OCI-LY3 (cell line): ENCODE data around the gene DESI2.

Experiments used
- CTCF ChIP-seq: fragments of 200-600, 300-600 bp; sonication (generic); IDR thresholded peaks from 2 replicates; pipeline ENCODE4 v1.5.1; 2014; ENCODE audit warnings: antibody characterized with exemption, low read length, low read depth
- EZH2phosphoT487 ChIP-seq: fragments of 200-600 bp; shearing (Covaris generic); IDR thresholded peaks from 2 replicates; pipeline ENCODE4 v1.6.1; 2018; ENCODE audit warnings: antibody characterized with exemption, mixed run types, low read depth

- TF ChIP-seq EZH2phosphoT487 (no peak), CTCF (no peak)
Observed at GRCh38 chr1:244751271-244751895, 98.5 kb downstream of the DESI2 start.
